Colonic mucosa (tissue), 4 donors: Measurements from ENCODE around the gene CLTB. TPM values are rescaled to one million over a fixed set of nuclear protein-coding genes. Genes with fewer than 3 reads are reported as not detected.

Source experiments
- DNase-seq: peaks from one replicate; pipeline ENCODE4 v3.0.0-alpha.2; 2020
- H3K27ac ChIP-seq: fragments of 200-600 bp; one replicate; pipeline ENCODE4 v1.8.0; 2021
- H3K27me3 ChIP-seq: fragments of 200-600 bp; one replicate; pipeline ENCODE4 v1.8.0; 2021
- H3K36me3 ChIP-seq: fragments of 200-600 bp; one replicate; pipeline ENCODE4 v1.8.0; 2021
- H3K4me1 ChIP-seq: fragments of 200-600 bp; one replicate; pipeline ENCODE4 v1.8.0; 2021; ENCODE audit warnings: mild to moderate bottlenecking
- H3K4me3 ChIP-seq: fragments of 200-600 bp; one replicate; pipeline ENCODE4 v1.8.0; 2021
- H3K9ac ChIP-seq, 2 donors: one replicate each; pipeline ENCODE4 v1.7.0; 2013; ENCODE audit warnings: control low read depth in 2 of 2, low read depth in 2 of 2, low read length in 2 of 2
- H3K9me3 ChIP-seq: fragments of 200-600 bp; one replicate; pipeline ENCODE4 v1.8.0; 2021
- CTCF ChIP-seq: fragments of 200-600 bp; IDR thresholded peaks from one replicate; pipeline ENCODE4 v1.8.0; 2022; ENCODE audit warnings: antibody characterized with exemption, mild to moderate bottlenecking
- intact Hi-C: fragments of 100-400 bp; cut with DNase I; formaldehyde crosslinking; loops from one replicate; pipeline ENCODE4 v1.14.1; 2022
- total RNA-seq, 2 donors: library from RNA; stranded (reverse); fragmentation: NEBNext Ultra II Directional in 1 of 2; extraction: Animal tissue kit (Norgen Biotek cat#: 25700) in 1 of 2; gene quantifications; one replicate each; pipeline ENCODE4 v1.2.1, GENCODE V29; 2021
- donor health status: healthy.
- donor health status: DM: no; HTN: no; CAD: no.
- donor health status: DM: no; HTN: no; CAD: no.

The CLTB gene
- total RNA-seq, 2 donors from 2014 or later: 181 to 263 TPM

- TF ChIP-seq CTCF: no peak
- Histone ChIP-seq H3K4me1 (no peaks in the 10 kb centered on the region), H3K9me3 (no peaks in the 10 kb centered on the region), H3K36me3 (no peaks in the 10 kb centered on the region), H3K27me3 (no peaks in the 10 kb centered on the region), H3K9ac (no peak overlapping the region), H3K4me3 (no peak overlapping the region), H3K27ac (no peak overlapping the region)
- intact Hi-C loops: no loop called here
- no peak for DNase-seq
Observed at GRCh38 chr5:176394881-176395675, 21.3 kb downstream of the CLTB start.

- Histone ChIP-seq H3K36me3 (no peaks in the 10 kb centered on the region), H3K9ac (no peak overlapping the region), H3K9me3 (no peaks in the 10 kb centered on the region), H3K27ac (no peak overlapping the region), H3K4me1 (no peaks in the 10 kb centered on the region), H3K4me3 (no peak overlapping the region), H3K27me3 (no peaks in the 10 kb centered on the region)
- intact Hi-C loops: no loop called here
- TF ChIP-seq CTCF: no peak
- no peak for DNase-seq
Observed at GRCh38 chr5:176394096-176394495, 22.2 kb downstream of the CLTB start.

- Histone ChIP-seq H3K4me1 (peaks cover 3% of the 10 kb centered on the region), H3K9me3 (no peaks in the 10 kb centered on the region), H3K4me3 (no peak overlapping the region), H3K9ac (no peak overlapping the region), H3K27me3 (no peaks in the 10 kb centered on the region), H3K36me3 (no peaks in the 10 kb centered on the region), H3K27ac (no peak overlapping the region)
- no peak for TF ChIP-seq CTCF
- intact Hi-C loops: no loop called here
- no peak for DNase-seq
Observed at GRCh38 chr5:176392526-176392925, 23.8 kb downstream of the CLTB start.

- TF ChIP-seq CTCF: no peak
- intact Hi-C loops: no loop called here
- H3K27me3 ChIP-seq: no peaks in the 10 kb centered on the region
- no peak overlapping the region for H3K9ac ChIP-seq
- H3K27ac ChIP-seq: no peak overlapping the region
- H3K9me3 ChIP-seq: no peaks in the 10 kb centered on the region
- no peaks in the 10 kb centered on the region for H3K36me3 ChIP-seq
- no peak overlapping the region for H3K4me3 ChIP-seq
- H3K4me1 ChIP-seq: peaks cover 5% of the 10 kb centered on the region
- DNase-seq: no peak
Observed at GRCh38 chr5:176391999-176392398, 24.3 kb downstream of the CLTB start.

- Histone ChIP-seq H3K4me3 (no peak overlapping the region), H3K9ac (no peak overlapping the region), H3K27ac (no peak overlapping the region), H3K36me3 (no peaks in the 10 kb centered on the region), H3K27me3 (no peaks in the 10 kb centered on the region), H3K9me3 (no peaks in the 10 kb centered on the region), H3K4me1 (peaks cover 5% of the 10 kb centered on the region)
- intact Hi-C loops: no loop called here
- no peak for TF ChIP-seq CTCF
- no peak for DNase-seq
Observed at GRCh38 chr5:176391479-176391878, 24.9 kb downstream of the CLTB start.
